A673 (cell line): ENCODE data around the gene CHP2. TPM values are rescaled to one million over a fixed set of nuclear protein-coding genes. Genes with fewer than 3 reads are reported as not detected.

Experiments
- BruUV-seq: library from RNA; stranded (reverse); fragments of 400-500 nt; replicated peaks from 2 replicates; lab custom pipeline; 2021; lab: Mats Ljungman, UMichigan
- CTCF ChIA-PET: fragments of 300-600 bp; sonication (Branson Sonifier 250); formaldehyde crosslinking; loops from one replicate; lab custom pipeline; 2022; ENCODE audit warnings: antibody characterized with exemption; lab: Charles Lee
- POLR2A ChIA-PET: fragments of 300-600 bp; sonication (Branson Sonifier 250); formaldehyde crosslinking; loops from one replicate; lab custom pipeline; 2022; ENCODE audit warnings: antibody characterized with exemption; ENCODE audit not compliant: low non-redundant PET; lab: Charles Lee
- DNase-seq: peaks from one replicate; pipeline ENCODE4 v3.0.0-alpha.2; 2015; ENCODE audit warnings: low spot score
- H3K27ac ChIP-seq: fragments of 200-600 bp; sonication (generic); 2 replicates; pipeline ENCODE4 v1.5.1; 2016; ENCODE audit warnings: mixed run types, low read depth, mild to moderate bottlenecking, mixed read lengths, antibody characterized with exemption, low read length; ENCODE audit not compliant: poor library complexity, severe bottlenecking
- H3K27me3 ChIP-seq: fragments of 200-600 bp; sonication (generic); replicated peaks from 2 replicates; pipeline ENCODE4 v1.6.1; 2017; ENCODE audit warnings: mixed run types, low read depth, mild to moderate bottlenecking, mixed read lengths, antibody characterized with exemption, low read length; ENCODE audit not compliant: insufficient read depth, poor library complexity
- H3K36me3 ChIP-seq: fragments of 200-600 bp; sonication (generic); 2 replicates; pipeline ENCODE4 v1.6.1; 2016; ENCODE audit warnings: mixed run types, mild to moderate bottlenecking, mixed read lengths, antibody characterized with exemption, low read length; ENCODE audit not compliant: insufficient read depth, poor library complexity, severe bottlenecking
- H3K4me1 ChIP-seq: fragments of 200-600 bp; sonication (generic); 2 replicates; pipeline ENCODE4 v1.6.1; 2017; ENCODE audit warnings: mixed run types, mild to moderate bottlenecking, mixed read lengths, antibody characterized with exemption, low read length; ENCODE audit not compliant: insufficient read depth, poor library complexity, severe bottlenecking
- H3K4me3 ChIP-seq: fragments of 200-600 bp; sonication (generic); 2 replicates; pipeline ENCODE4 v1.5.1; 2016; ENCODE audit warnings: low read depth, mixed run types, mild to moderate bottlenecking, mixed read lengths, low read length; ENCODE audit not compliant: poor library complexity, severe bottlenecking
- H3K9me3 ChIP-seq: fragments of 200-600 bp; sonication (generic); 2 replicates; pipeline ENCODE4 v1.6.1; 2016; ENCODE audit warnings: mixed run types, low read depth, mild to moderate bottlenecking, mixed read lengths, antibody characterized with exemption, low read length; ENCODE audit not compliant: poor library complexity, severe bottlenecking
- EZH2 ChIP-seq: fragments of 200-600 bp; sonication (generic); IDR thresholded peaks from 2 replicates; pipeline ENCODE4 v1.6.1; 2017; ENCODE audit warnings: borderline replicate concordance, low read depth, mild to moderate bottlenecking, mixed read lengths, antibody characterized with exemption, low read length; ENCODE audit not compliant: poor library complexity, severe bottlenecking
- intact Hi-C: fragments of 100-400 bp; cut with micrococcal nuclease; formaldehyde crosslinking; loops from one replicate; pipeline ENCODE4 v1.10.0; 2022; ENCODE audit not compliant: unreplicated experiment
- total RNA-seq: library from RNA; stranded (reverse); gene quantifications from 2 replicates; pipeline ENCODE4 v1.2.3, GENCODE V29; 2021
- TF ChIP-seq, protein P1 (sequence below): fragments of 300-800, 200-600 bp; sonication (generic); conservative IDR thresholded peaks from 2 replicates; pipeline ENCODE4 v1.5.1; 2017; ENCODE audit warnings: low read depth, mild to moderate bottlenecking, antibody characterized with exemption, low read length, moderate library complexity, mixed read lengths

CHP2 gene
- total RNA-seq, 1 experiment from 2014 or later, result 0.99 TPM

DNA sequence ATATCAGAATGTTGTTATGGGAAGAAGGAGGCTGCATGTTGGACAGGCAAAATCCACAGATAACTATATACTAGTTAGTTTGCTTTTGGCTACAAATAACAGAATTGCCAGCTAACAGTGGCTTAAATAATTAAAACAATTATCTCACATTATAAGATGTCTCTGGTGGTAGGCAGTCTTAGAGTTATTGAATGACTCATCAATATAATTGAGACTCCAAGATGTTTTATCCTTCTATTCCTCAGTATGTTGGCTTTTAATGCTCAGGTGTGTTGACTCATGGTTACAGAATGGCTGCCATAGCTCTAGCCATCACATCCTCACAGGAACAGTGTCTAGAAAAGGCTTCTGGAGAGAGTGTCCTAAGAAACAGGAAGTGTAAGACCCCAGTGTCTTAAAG, 11.1 kb downstream of the CHP2 start:
- H3K4me3 ChIP-seq, result no peak overlapping the region
- H3K27ac ChIP-seq, result no peak overlapping the region
- H3K4me1 ChIP-seq, result no peaks in the 10 kb centered on the region
- TF ChIP-seq, protein P1, sequence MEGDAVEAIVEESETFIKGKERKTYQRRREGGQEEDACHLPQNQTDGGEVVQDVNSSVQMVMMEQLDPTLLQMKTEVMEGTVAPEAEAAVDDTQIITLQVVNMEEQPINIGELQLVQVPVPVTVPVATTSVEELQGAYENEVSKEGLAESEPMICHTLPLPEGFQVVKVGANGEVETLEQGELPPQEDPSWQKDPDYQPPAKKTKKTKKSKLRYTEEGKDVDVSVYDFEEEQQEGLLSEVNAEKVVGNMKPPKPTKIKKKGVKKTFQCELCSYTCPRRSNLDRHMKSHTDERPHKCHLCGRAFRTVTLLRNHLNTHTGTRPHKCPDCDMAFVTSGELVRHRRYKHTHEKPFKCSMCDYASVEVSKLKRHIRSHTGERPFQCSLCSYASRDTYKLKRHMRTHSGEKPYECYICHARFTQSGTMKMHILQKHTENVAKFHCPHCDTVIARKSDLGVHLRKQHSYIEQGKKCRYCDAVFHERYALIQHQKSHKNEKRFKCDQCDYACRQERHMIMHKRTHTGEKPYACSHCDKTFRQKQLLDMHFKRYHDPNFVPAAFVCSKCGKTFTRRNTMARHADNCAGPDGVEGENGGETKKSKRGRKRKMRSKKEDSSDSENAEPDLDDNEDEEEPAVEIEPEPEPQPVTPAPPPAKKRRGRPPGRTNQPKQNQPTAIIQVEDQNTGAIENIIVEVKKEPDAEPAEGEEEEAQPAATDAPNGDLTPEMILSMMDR, result no peak
- no peak for TF ChIP-seq EZH2
- BruUV-seq, result no TSS peak
- H3K9me3 ChIP-seq, result no peaks in the 10 kb centered on the region
- no peaks in the 10 kb centered on the region for H3K27me3 ChIP-seq
- DNase-seq, result no peak
- ChIA-PET CTCF (no interaction called here), POLR2A (no interaction called here)
- no peaks in the 10 kb centered on the region for H3K36me3 ChIP-seq
- intact Hi-C loops, result no loop called here

DNA sequence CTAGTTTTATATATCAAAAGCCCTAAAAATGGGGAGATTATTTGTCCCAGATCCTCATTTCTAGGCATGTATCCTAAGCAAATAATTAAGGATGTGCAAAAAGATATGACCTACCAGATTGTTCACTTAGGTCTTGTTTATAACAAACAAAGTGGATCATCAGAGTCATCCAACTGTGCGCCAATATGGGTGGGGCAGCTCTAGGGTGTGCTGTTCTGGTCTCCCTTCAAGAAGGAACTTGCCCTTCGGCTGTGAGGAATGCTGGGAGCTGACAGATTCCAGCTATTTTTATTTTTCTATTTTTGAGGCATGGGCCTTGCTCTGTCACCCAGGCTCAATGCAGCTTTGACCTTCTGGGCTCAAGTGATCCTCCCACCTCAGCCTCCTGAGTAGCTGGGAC, 13.8 kb downstream of the CHP2 start:
- POLR2A ChIA-PET, result interaction anchor here (0.6 to 0.7 kb wide), 2 partner anchors 134 to 993 kb away, joined by 3 read pairs; no protein-coding TSS in a partner anchor
- Histone ChIP-seq H3K27ac (no peak overlapping the region), H3K36me3 (no peaks in the 10 kb centered on the region), H3K9me3 (no peaks in the 10 kb centered on the region), H3K4me3 (no peak overlapping the region), H3K27me3 (no peaks in the 10 kb centered on the region), H3K4me1 (no peaks in the 10 kb centered on the region)
- no peak for DNase-seq
- CTCF ChIA-PET, result no interaction called here
- TF ChIP-seq EZH2, result no peak
- TF ChIP-seq, protein P1, result no peak
- intact Hi-C loops, result no loop called here
- no TSS peak for BruUV-seq

DNA sequence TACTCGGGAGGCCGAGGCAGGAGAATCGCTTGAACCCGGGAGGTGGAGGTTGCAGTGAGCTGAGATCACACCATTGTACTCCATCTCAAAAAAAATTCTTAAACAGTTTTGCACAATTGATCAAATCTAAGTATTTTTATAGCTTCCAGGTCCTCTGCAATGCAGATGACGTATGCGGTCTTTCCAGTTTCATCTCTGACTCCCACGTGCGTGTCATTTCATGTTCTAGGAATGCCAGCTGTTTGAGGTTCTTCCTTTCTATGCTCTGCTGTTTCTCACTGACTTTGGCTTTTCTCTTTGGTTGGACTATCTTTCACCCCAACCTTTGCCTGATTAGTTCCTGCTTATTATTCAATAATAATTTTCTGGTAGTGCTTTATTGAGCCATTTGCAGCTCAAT, 16.2 kb downstream of the CHP2 start:
- no peaks in the 10 kb centered on the region for H3K9me3 ChIP-seq
- no TSS peak for BruUV-seq
- H3K27me3 ChIP-seq, result no peaks in the 10 kb centered on the region
- no peak overlapping the region for H3K27ac ChIP-seq
- DNase-seq, result no peak
- ChIA-PET POLR2A (no interaction called here), CTCF (no interaction called here)
- TF ChIP-seq, protein P1, result no peak
- TF ChIP-seq EZH2, result no peak
- H3K4me1 ChIP-seq, result no peaks in the 10 kb centered on the region
- H3K4me3 ChIP-seq, result no peak overlapping the region
- H3K36me3 ChIP-seq, result no peaks in the 10 kb centered on the region
- intact Hi-C loops, result no loop called here
